ENCODE data around the gene AHCY. TPM values are rescaled to one million over a fixed set of nuclear protein-coding genes. Genes with fewer than 3 reads are reported as not detected.
"Not testable (repeated sequence)": the region's sequence is repeated elsewhere in the genome, so short reads cannot be mapped to it uniquely, and the experiment has no call there.

AHCY gene
- total RNA-seq, 4 donors from 2014 or later = 109 to 138 (median 124) TPM

- no peaks in the 10 kb centered on the region for H3K36me3 ChIP-seq
- no peak overlapping the region for H3K27ac ChIP-seq
- intact Hi-C loops (cut with DNase I) = no loop called here
- TF ChIP-seq CTCF (IDR thresholded peaks at IDR 0.05) = no peak
- TF ChIP-seq POLR2A (IDR thresholded peaks at IDR 0.05) = no peak
- no peak for DNase-seq
- no peaks in the 10 kb centered on the region for H3K9me3 ChIP-seq
- H3K4me1 ChIP-seq = no peaks in the 10 kb centered on the region
- no peaks in the 10 kb centered on the region for H3K27me3 ChIP-seq
- 92 to 95% methylated on average over 9 of the region's 9 CpGs for WGBS, 2 donors
- H3K4me3 ChIP-seq (replicated peaks in 1 of 3) = no peak overlapping the region
These were observed 25.9 kb upstream of the AHCY start for GRCh38 chr20:34328928-34329677.

- not testable (repeated sequence) for H3K27me3 ChIP-seq
- 93 to 100% methylated on average over 4 of the region's 4 CpGs for WGBS, 2 donors
These were observed 25.1 kb upstream of the AHCY start for GRCh38 chr20:34328207-34328606.

GRCh38 chr20:34324541-34324940 lies 21.4 kb upstream of the AHCY start:
- no peaks in the 10 kb centered on the region for H3K27me3 ChIP-seq
- no peak overlapping the region for H3K4me3 ChIP-seq (replicated peaks in 1 of 3)
- H3K36me3 ChIP-seq = no peaks in the 10 kb centered on the region
- DNase-seq = no peak
- intact Hi-C loops (cut with DNase I) = no loop called here
- no peaks in the 10 kb centered on the region for H3K4me1 ChIP-seq
- no peaks in the 10 kb centered on the region for H3K9me3 ChIP-seq
- no peak for TF ChIP-seq CTCF (IDR thresholded peaks at IDR 0.05)
- TF ChIP-seq POLR2A (IDR thresholded peaks at IDR 0.05) = no peak
- no peak overlapping the region for H3K27ac ChIP-seq
- 19 to 24% methylated on average over 2 of the region's 2 CpGs for WGBS, 2 donors

More at GRCh38 chr20:34328207-34328606, 25.1 kb upstream of the AHCY start:
- intact Hi-C loops (cut with DNase I); H3K4me3 ChIP-seq (replicated peaks in 1 of 3); H3K36me3 ChIP-seq; H3K9me3 ChIP-seq; DNase-seq; H3K27ac ChIP-seq; H3K4me1 ChIP-seq: not testable (repeated sequence)

- no peaks in the 10 kb centered on the region for H3K27me3 ChIP-seq
- no peaks in the 10 kb centered on the region for H3K36me3 ChIP-seq
- TF ChIP-seq CTCF (IDR thresholded peaks at IDR 0.05) (no peak), POLR2A (IDR thresholded peaks at IDR 0.05) (no peak)
- H3K4me3 ChIP-seq (replicated peaks in 1 of 3) = no peak overlapping the region
- no peaks in the 10 kb centered on the region for H3K9me3 ChIP-seq
- H3K4me1 ChIP-seq = no peaks in the 10 kb centered on the region
- DNase-seq = no peak
- 70 to 82% methylated on average over 9 of the region's 9 CpGs for WGBS, 2 donors
- intact Hi-C loops (cut with DNase I) = no loop called here
- H3K27ac ChIP-seq = no peak overlapping the region
These were observed 19.3 kb upstream of the AHCY start for GRCh38 chr20:34322267-34323105.

GRCh38 chr20:34320861-34321260 lies 17.7 kb upstream of the AHCY start:
- H3K9me3 ChIP-seq = no peaks in the 10 kb centered on the region
- H3K4me3 ChIP-seq (replicated peaks in 1 of 3) = no peak overlapping the region
- TF ChIP-seq CTCF (IDR thresholded peaks at IDR 0.05) (no peak), POLR2A (IDR thresholded peaks at IDR 0.05) (no peak)
- intact Hi-C loops (cut with DNase I) = no loop called here
- no peak for DNase-seq
- no peak overlapping the region for H3K27ac ChIP-seq
- H3K36me3 ChIP-seq = no peaks in the 10 kb centered on the region
- H3K27me3 ChIP-seq = no peaks in the 10 kb centered on the region
- WGBS, 2 donors = 73 to 80% methylated on average over 3 of the region's 3 CpGs
- no peaks in the 10 kb centered on the region for H3K4me1 ChIP-seq

All from thyroid gland (tissue), 4 donors.